CD14-positive monocyte (primary cell): ENCODE results near the gene ERGIC1. TPM values are rescaled to one million over a fixed set of nuclear protein-coding genes. Genes with fewer than 3 reads are reported as not detected.

Experiments used
- DNase-seq, 3 donors: peaks; one replicate each; pipeline ENCODE4 v3.0.0-alpha.2; 2011 to 2022
- H2AFZ ChIP-seq: 2 replicates; pipeline ENCODE4 v1.6.0; 2012; ENCODE audit warnings: mild to moderate bottlenecking, low read depth, low read length, inconsistent platforms; ENCODE audit not compliant: insufficient read depth, poor library complexity, severe bottlenecking
- H3K27ac ChIP-seq, 2 donors: 1 replicate in 1 of 2; 2 replicates in 1 of 2; pipeline ENCODE4 v1.5.1; 2012 to 2013; ENCODE audit warnings: low read length in 2 of 2, control low read depth in 1 of 2, inconsistent platforms in 1 of 2, low read depth in 1 of 2, mild to moderate bottlenecking in 1 of 2
- H3K27me3 ChIP-seq, 2 donors: one replicate each; pipeline versions ENCODE4 v1.6.0 to v1.6.1; 2011 to 2013; ENCODE audit warnings: low read length in 2 of 2; ENCODE audit not compliant: control insufficient read depth in 2 of 2, insufficient read depth in 2 of 2
- H3K36me3 ChIP-seq, 2 donors: replicated peaks in 1 of 2; 1 replicate in 1 of 2; 2 replicates in 1 of 2; pipeline versions ENCODE4 v1.5.1 to v1.6.1; 2012 to 2013; ENCODE audit warnings: low read length in 2 of 2, control low read depth in 1 of 2, inconsistent platforms in 1 of 2, mild to moderate bottlenecking in 1 of 2; ENCODE audit not compliant: insufficient read depth in 2 of 2, control insufficient read depth in 1 of 2
- H3K4me1 ChIP-seq, 2 donors: 1 replicate in 1 of 2; 2 replicates in 1 of 2; pipeline versions ENCODE4 v1.5.1 to v1.6.1; 2012 to 2013; ENCODE audit warnings: low read length in 2 of 2, control low read depth in 1 of 2, inconsistent platforms in 1 of 2, mild to moderate bottlenecking in 1 of 2, moderate library complexity in 1 of 2; ENCODE audit not compliant: insufficient read depth in 2 of 2, control insufficient read depth in 1 of 2
- H3K4me2 ChIP-seq: replicated peaks from 2 replicates; pipeline ENCODE3; 2012; ENCODE audit warnings: low read length, moderate library complexity, mild to moderate bottlenecking; ENCODE audit not compliant: poor library complexity, severe bottlenecking; ENCODE audit errors: extremely low read depth
- H3K4me3 ChIP-seq, 3 experiments: fragments of 200-600 bp in 1 of 3; sonication (generic) in 1 of 3; replicated peaks in 1 of 3; 1 replicate in 2 of 3; 2 replicates in 1 of 3; pipeline ENCODE4 v1.5.1; 2011 to 2013; ENCODE audit warnings: low read length in 3 of 3, mild to moderate bottlenecking in 3 of 3, control low read depth in 2 of 3, low read depth in 2 of 3, inconsistent platforms in 1 of 3, moderate library complexity in 1 of 3
- H3K79me2 ChIP-seq: 2 replicates; pipeline ENCODE4 v1.6.0; 2012; ENCODE audit warnings: mild to moderate bottlenecking, control low read depth, inconsistent platforms, low read length, moderate library complexity; ENCODE audit not compliant: insufficient read depth
- H3K9ac ChIP-seq: 2 replicates; pipeline ENCODE4 v1.6.0; 2017; ENCODE audit warnings: low read length, mild to moderate bottlenecking; ENCODE audit not compliant: insufficient read depth, poor library complexity, severe bottlenecking
- H3K9me3 ChIP-seq, 2 donors: replicated peaks in 1 of 2; 1 replicate in 1 of 2; 2 replicates in 1 of 2; pipeline versions ENCODE4 v1.5.1 to v1.6.1; 2012 to 2013; ENCODE audit warnings: low read length in 2 of 2, control low read depth in 1 of 2; ENCODE audit not compliant: control insufficient read depth in 1 of 2, insufficient read depth in 1 of 2
- H4K20me1 ChIP-seq: 2 replicates; pipeline ENCODE4 v1.6.0; 2012; ENCODE audit warnings: mild to moderate bottlenecking, low read length, control low read depth, moderate library complexity; ENCODE audit not compliant: insufficient read depth
- H3K27ac Mint-ChIP-seq, 7 donors: one replicate each; pipeline ENCODE4 v1.8.0; 2020; ENCODE audit warnings: mild to moderate bottlenecking in 7 of 7, mixed read lengths in 7 of 7, moderate library complexity in 6 of 7, inconsistent platforms in 2 of 7
- H3K27me3 Mint-ChIP-seq, 3 donors: one replicate each; pipeline ENCODE4 v1.8.0; 2021 to 2022; ENCODE audit warnings: low read depth in 3 of 3, mild to moderate bottlenecking in 3 of 3, mixed read lengths in 3 of 3, moderate library complexity in 3 of 3, inconsistent platforms in 1 of 3
- H3K36me3 Mint-ChIP-seq, 2 donors: one replicate each; pipeline ENCODE4 v1.8.0; 2020; ENCODE audit warnings: mixed read lengths in 2 of 2, inconsistent platforms in 1 of 2, mild to moderate bottlenecking in 1 of 2
- H3K4me1 Mint-ChIP-seq: one replicate; pipeline ENCODE4 v1.8.0; 2020; ENCODE audit warnings: mild to moderate bottlenecking, mixed read lengths
- H3K4me3 Mint-ChIP-seq, 2 donors: one replicate each; pipeline ENCODE4 v1.8.0; 2020; ENCODE audit warnings: mild to moderate bottlenecking in 2 of 2, mixed read lengths in 2 of 2, moderate library complexity in 1 of 2
- H3K9me3 Mint-ChIP-seq, 7 donors: one replicate each; pipeline ENCODE4 v1.8.0; 2020 to 2022; ENCODE audit warnings: mixed read lengths in 7 of 7, mild to moderate bottlenecking in 6 of 7, moderate library complexity in 6 of 7, inconsistent platforms in 2 of 7
- CTCF ChIP-seq: fragments of 200-600 bp; IDR thresholded peaks from one replicate; pipeline ENCODE4 v1.8.0; 2022; ENCODE audit warnings: antibody characterized with exemption, mild to moderate bottlenecking
- WGBS: methylation state at CpG from one replicate; pipeline ENCODE4 v1.1.5; 2013; ENCODE audit warnings: missing lambda C conversion rate; ENCODE audit not compliant: insufficient coverage; 5-methylcytosine and 5-hydroxymethylcytosine counted together
- intact Hi-C, 2 donors: fragments of 100-400 bp; cut with micrococcal nuclease; formaldehyde crosslinking; loops; one replicate each; pipeline versions ENCODE4 v1.15.0 to v1.15.1; 2023
- polyA plus RNA-seq, 3 donors: library from polyadenylated mRNA; depleted of rRNA in 1 of 3; unstranded in 2 of 3; stranded (reverse) in 1 of 3; fragments of 300-500 nt in 2 of 3; fragments of >200 nt in 1 of 3; fragmentation: Illumina TruSeq in 2 of 3; gene quantifications; 1 replicate in 2 of 3; 2 replicates in 1 of 3; pipeline ENCODE4 v1.2.3, GENCODE V29; 2012 to 2021

The ERGIC1 gene
- polyA plus RNA-seq, 3 donors = 28.3 to 76.2 (median 34.1) TPM

GRCh38 chr5:172940268-172941066 lies 106.4 kb downstream of the ERGIC1 start:
- TF ChIP-seq CTCF = no peak

GRCh38 chr5:172941067-172941516 lies 107.0 kb downstream of the ERGIC1 start:
- Histone ChIP-seq H3K79me2 (no peaks in the 10 kb centered on the region), H2AFZ (no peak overlapping the region), H4K20me1 (no peaks in the 10 kb centered on the region), H3K4me3 (no peak overlapping the region), H3K9me3 (no peaks in the 10 kb centered on the region), H3K36me3 (peaks cover 10 to 36% of the 10 kb centered on the region in 2 donors), H3K27me3 (no peaks in the 10 kb centered on the region), H3K4me2 (no peak overlapping the region), H3K27ac (no peak overlapping the region), H3K4me1 (no peaks in the 10 kb centered on the region), H3K9ac (no peak overlapping the region)
- H3K27ac Mint-ChIP-seq = no peak overlapping the region
- no peak for TF ChIP-seq CTCF
- no peak overlapping the region for H3K4me3 Mint-ChIP-seq
- peaks cover 0 to 1% (median 0%) of the 10 kb centered on the region in 7 donors for H3K9me3 Mint-ChIP-seq
- intact Hi-C loops = no loop called here
- H3K4me1 Mint-ChIP-seq = no peaks in the 10 kb centered on the region
- 86% methylated on average over 1 of the region's 4 CpGs for WGBS
- peaks cover 52 to 68% of the 10 kb centered on the region in 2 donors for H3K36me3 Mint-ChIP-seq
- no peak for DNase-seq
- H3K27me3 Mint-ChIP-seq = peaks cover 0 to 2% (median 0%) of the 10 kb centered on the region in 3 donors

More at GRCh38 chr5:172940268-172941066, 106.4 kb downstream of the ERGIC1 start:
- Histone ChIP-seq H3K4me2 (no peak overlapping the region), H3K27ac (no peak overlapping the region), H2AFZ (no peak overlapping the region), H3K9me3 (no peaks in the 10 kb centered on the region), H3K4me3 (no peak overlapping the region), H4K20me1 (no peaks in the 10 kb centered on the region), H3K79me2 (no peaks in the 10 kb centered on the region), H3K36me3 (peaks cover 17 to 39% of the 10 kb centered on the region in 2 donors), H3K4me1 (no peaks in the 10 kb centered on the region), H3K9ac (no peak overlapping the region), H3K27me3 (no peaks in the 10 kb centered on the region)
- no peak for DNase-seq
- H3K27me3 Mint-ChIP-seq = peaks cover 0 to 2% (median 0%) of the 10 kb centered on the region in 3 donors
- no peak overlapping the region for H3K4me3 Mint-ChIP-seq
- 97% methylated on average over 11 of the region's 15 CpGs for WGBS
- H3K4me1 Mint-ChIP-seq = no peaks in the 10 kb centered on the region
- H3K36me3 Mint-ChIP-seq = peaks cover 51 to 69% of the 10 kb centered on the region in 2 donors
- intact Hi-C loops = no loop called here
- H3K27ac Mint-ChIP-seq = no peak overlapping the region
- peaks cover 0 to 1% (median 0%) of the 10 kb centered on the region in 7 donors for H3K9me3 Mint-ChIP-seq
